Esophagus (tissue), 2 donors: ENCODE results near the gene GPX8. TPM values are rescaled to one million over a fixed set of nuclear protein-coding genes. Genes with fewer than 3 reads are reported as not detected.

Source experiments
- H3K27ac ChIP-seq, 2 donors: one replicate each; pipeline ENCODE4 v1.5.1; 2013; ENCODE audit warnings: low read depth in 2 of 2, mild to moderate bottlenecking in 2 of 2, inconsistent platforms in 1 of 2, low read length in 1 of 2, moderate library complexity in 1 of 2
- H3K27me3 ChIP-seq, 2 donors: one replicate each; pipeline ENCODE4 v1.6.1; 2013; ENCODE audit warnings: low read length in 2 of 2, control low read depth in 1 of 2, mild to moderate bottlenecking in 1 of 2; ENCODE audit not compliant: insufficient read depth in 2 of 2, control insufficient read depth in 1 of 2
- H3K36me3 ChIP-seq, 2 donors: one replicate each; pipeline ENCODE4 v1.6.1; 2013; ENCODE audit warnings: low read length in 1 of 2; ENCODE audit not compliant: control insufficient read depth in 2 of 2, insufficient read depth in 2 of 2
- H3K4me1 ChIP-seq, 2 donors: one replicate each; pipeline ENCODE4 v1.6.1; 2013; ENCODE audit warnings: low read length in 1 of 2; ENCODE audit not compliant: control insufficient read depth in 2 of 2, insufficient read depth in 2 of 2
- H3K4me3 ChIP-seq, 2 donors: one replicate each; pipeline ENCODE4 v1.5.1; 2013; ENCODE audit warnings: low read length in 2 of 2, mild to moderate bottlenecking in 2 of 2, low read depth in 1 of 2, moderate library complexity in 1 of 2
- H3K9me3 ChIP-seq, 2 donors: one replicate each; pipeline ENCODE4 v1.6.1; 2013; ENCODE audit warnings: mild to moderate bottlenecking in 2 of 2, low read depth in 1 of 2, low read length in 1 of 2, moderate library complexity in 1 of 2; ENCODE audit not compliant: control insufficient read depth in 2 of 2, insufficient read depth in 1 of 2
- WGBS, 2 donors: extraction: QIAGEN DNeasy Blood & Tissue Kit; methylation state at CpG; one replicate each; pipeline ENCODE4 v1.1.7; 2013; 5-methylcytosine and 5-hydroxymethylcytosine counted together
- polyA plus RNA-seq, 2 donors: library from polyadenylated mRNA; stranded (reverse); fragments of 200-250 nt; gene quantifications; one replicate each; pipeline ENCODE4 v1.2.3, GENCODE V29; 2013
- donor health status: healthy with polysubstance abuse.
- donor health status: Bipolar disorder and iron deficiency.

Gene GPX8
- polyA plus RNA-seq, 2 donors: 3.0 to 3.7 TPM

DNA sequence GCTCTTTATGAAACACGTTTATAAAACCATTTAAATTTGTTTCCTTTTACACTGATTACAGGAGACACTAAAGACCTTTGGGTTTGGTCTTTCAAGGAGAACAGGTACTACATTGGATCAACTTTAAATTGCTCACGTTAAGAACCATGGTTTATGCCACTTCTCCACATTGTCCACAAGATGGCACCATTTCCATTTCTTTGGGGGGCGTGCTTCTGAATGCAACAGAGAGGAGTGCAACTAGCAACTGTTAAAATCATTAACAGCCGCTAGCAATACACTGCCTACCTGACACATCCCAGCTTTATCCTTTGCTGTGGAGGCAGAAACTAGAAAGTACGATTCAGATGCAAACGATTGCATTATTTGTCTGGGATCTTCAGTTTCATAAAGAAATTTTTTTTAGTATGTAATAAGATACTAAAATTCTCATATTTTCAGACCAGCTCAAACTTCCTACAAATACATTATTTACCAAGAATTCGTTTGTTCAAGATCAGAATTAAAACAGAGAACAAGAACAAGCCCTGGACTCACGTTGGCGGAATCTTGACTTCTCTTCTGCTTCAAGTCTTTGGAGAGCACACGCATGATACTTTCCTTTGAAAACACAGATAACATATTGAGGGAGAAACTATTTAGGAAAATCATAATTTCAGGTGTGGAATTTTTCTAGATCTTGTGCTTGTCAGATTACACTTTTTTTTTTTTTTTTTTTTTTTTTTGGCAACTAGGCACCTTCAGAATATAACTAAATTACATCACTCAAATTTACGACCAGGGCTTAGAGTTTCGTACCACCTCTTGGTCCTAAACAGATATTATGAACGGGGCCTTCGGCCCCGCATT lies 12.3 kb downstream of the GPX8 start:
- peaks cover 7 to 9% of the 10 kb centered on the region in 2 donors for H3K4me1 ChIP-seq
- no peaks in the 10 kb centered on the region for H3K36me3 ChIP-seq
- H3K4me3 ChIP-seq: peak overlapping the region; percentile 22 to 64
- 5 to 6% methylated on average over 15 of the region's 15 CpGs for WGBS, 2 donors
- no peak overlapping the region for H3K27ac ChIP-seq
- H3K9me3 ChIP-seq: peaks cover 0 to 3% of the 10 kb centered on the region in 2 donors
- peaks cover 0 to 14% of the 10 kb centered on the region in 2 donors for H3K27me3 ChIP-seq

DNA sequence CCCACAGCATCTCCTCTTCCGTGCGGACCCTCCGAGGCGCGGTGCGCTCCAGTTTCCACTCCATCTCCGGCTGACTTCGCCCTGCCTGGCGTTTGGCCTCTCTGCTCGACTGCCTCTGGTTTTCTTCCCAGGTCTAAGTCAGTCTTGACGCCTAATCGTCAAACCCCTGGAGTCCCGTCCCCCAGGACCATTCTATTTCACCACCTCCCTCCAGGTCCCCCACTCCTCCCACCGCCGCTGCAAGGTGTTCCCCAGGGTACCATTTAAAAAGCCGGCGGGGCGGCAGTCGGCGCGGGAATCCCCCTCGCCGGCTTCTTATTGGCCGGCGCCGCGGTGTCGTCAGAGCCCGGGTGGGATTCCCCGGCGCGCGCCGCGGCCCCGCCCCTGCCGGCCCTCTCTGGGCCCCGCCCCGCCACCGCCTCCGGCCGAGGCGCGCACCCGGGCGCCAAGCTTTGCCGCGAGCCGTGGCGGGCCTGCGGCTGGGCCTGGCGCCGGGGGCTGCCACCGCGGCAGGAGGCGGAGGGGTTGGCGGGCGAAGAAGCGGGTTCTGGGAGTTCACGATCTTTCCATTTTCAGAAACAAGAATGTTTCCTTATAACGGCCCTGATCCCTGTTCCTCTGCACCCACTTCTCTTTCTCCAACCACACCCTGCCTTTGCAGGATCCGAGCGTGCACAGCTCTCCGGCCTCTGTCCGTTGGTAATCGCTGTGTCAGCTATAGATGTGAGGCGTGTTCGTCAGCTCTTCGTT lies 13.1 kb downstream of the GPX8 start, which contains the start of gene CDC20B:
Gene CDC20B, minus strand, starts transcription at position 241 of the 750 bp plus-strand sequence. Its CDS starts 177 bp downstream, at position 64.
- Histone ChIP-seq H3K27ac (no peak within 1 kb of the TSS), H3K4me3 (peak within 1 kb of the TSS; percentile 47 to 64), H3K36me3 (no peaks in the 10 kb centered on the region), H3K27me3 (peaks cover 0 to 14% of the 10 kb centered on the region in 2 donors), H3K4me1 (peaks cover 7 to 9% of the 10 kb centered on the region in 2 donors), H3K9me3 (peaks cover 0 to 3% of the 10 kb centered on the region in 2 donors)
- 0% methylated on average over 53 to 69 of the region's 69 CpGs for WGBS, 2 donors

DNA sequence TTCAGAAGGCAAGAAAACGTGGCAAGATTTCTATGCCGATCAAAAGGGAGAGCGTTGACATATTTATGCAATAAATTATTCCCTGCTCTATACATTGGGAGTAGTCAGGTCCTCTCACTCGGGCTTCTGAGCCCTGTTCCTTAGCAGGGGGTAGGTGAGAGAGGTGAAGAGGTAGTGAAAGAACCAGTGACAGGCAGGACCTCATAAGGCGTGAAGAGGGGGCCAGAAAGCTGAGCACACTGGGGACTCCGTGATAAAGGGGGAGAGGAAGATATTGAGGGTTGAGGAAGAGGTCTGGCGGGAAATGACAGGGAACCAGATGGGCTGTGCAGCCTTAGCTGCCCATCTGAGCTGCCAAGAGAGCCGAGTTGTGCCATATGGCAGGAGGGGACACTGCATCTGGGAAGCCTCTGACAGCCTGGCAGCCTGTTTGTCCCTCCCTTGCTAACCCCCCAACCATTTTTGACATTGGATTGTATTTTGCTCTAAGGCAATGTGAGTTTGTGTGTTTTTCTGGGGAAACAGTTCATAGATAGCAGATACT lies 13.8 kb downstream of the GPX8 start:
- no peak overlapping the region for H3K27ac ChIP-seq
- H3K27me3 ChIP-seq: peaks cover 0 to 14% of the 10 kb centered on the region in 2 donors
- peaks cover 7 to 9% of the 10 kb centered on the region in 2 donors for H3K4me1 ChIP-seq
- H3K9me3 ChIP-seq: peaks cover 0 to 3% of the 10 kb centered on the region in 2 donors
- no peaks in the 10 kb centered on the region for H3K36me3 ChIP-seq
- H3K4me3 ChIP-seq: peak overlapping the region in 1 of 2 donors; percentile 64
- 14 to 15% methylated on average over 8 of the region's 8 CpGs for WGBS, 2 donors

- Histone ChIP-seq H3K4me1 (peaks cover 7 to 9% of the 10 kb centered on the region in 2 donors), H3K4me3 (no peak overlapping the region), H3K36me3 (no peaks in the 10 kb centered on the region), H3K27me3 (peaks cover 0 to 12% of the 10 kb centered on the region in 2 donors), H3K9me3 (peaks cover 0 to 3% of the 10 kb centered on the region in 2 donors), H3K27ac (no peak overlapping the region)
- WGBS, 2 donors: 12 to 16% methylated on average over 7 of the region's 7 CpGs
Measured at GRCh38 chr5:55175781-55176175, 15.8 kb downstream of the GPX8 start.

- Histone ChIP-seq H3K36me3 (no peaks in the 10 kb centered on the region), H3K4me3 (peak overlapping the region; percentile 14 to 42), H3K9me3 (peaks cover 0 to 3% of the 10 kb centered on the region in 2 donors), H3K4me1 (peaks cover 7 to 9% of the 10 kb centered on the region in 2 donors), H3K27ac (no peak overlapping the region), H3K27me3 (peaks cover 0 to 12% of the 10 kb centered on the region in 2 donors)
- 2 to 3% methylated on average over 44 of the region's 44 CpGs for WGBS, 2 donors
Measured at GRCh38 chr5:55176176-55176818, 16.3 kb downstream of the GPX8 start.

DNA sequence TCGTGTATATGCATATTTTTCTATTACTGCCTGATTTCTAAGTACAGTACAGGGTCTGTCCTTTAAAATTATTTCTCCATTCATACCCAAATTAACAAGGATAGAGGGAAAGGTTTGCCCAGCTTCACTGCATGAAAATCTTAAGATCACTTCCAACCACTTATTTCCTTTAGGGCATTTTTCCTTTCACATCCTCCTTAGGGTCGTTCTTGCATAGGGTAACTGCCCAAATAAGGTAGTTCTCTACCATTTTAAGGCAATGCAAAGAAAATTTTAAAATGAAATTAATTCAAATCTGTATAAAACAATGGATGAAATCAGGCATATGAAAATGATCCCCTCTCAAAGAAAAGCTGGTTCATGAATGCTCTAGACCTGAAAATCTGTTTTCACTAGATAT lies 17.1 kb downstream of the GPX8 start:
- WGBS, 2 donors: 11 to 22% methylated on average over 2 of the region's 2 CpGs

GRCh38 chr5:55180016-55180415 lies 20.0 kb downstream of the GPX8 start:
- H3K4me3 ChIP-seq: no peak overlapping the region
- peaks cover 0 to 12% of the 10 kb centered on the region in 2 donors for H3K27me3 ChIP-seq
- H3K4me1 ChIP-seq: peaks cover 3% of the 10 kb centered on the region in 2 donors
- H3K9me3 ChIP-seq: peaks cover 0 to 3% of the 10 kb centered on the region in 2 donors
- 64 to 70% methylated on average over 1 of the region's 1 CpG for WGBS, 2 donors
- H3K36me3 ChIP-seq: no peaks in the 10 kb centered on the region
- no peak overlapping the region for H3K27ac ChIP-seq

More for the DNA sequence above, 17.1 kb downstream of the GPX8 start:
- Histone ChIP-seq H3K27me3 (peaks cover 0 to 12% of the 10 kb centered on the region in 2 donors), H3K4me3 (no peak overlapping the region), H3K9me3 (peaks cover 0 to 3% of the 10 kb centered on the region in 2 donors), H3K4me1 (peaks cover 7 to 9% of the 10 kb centered on the region in 2 donors), H3K36me3 (no peaks in the 10 kb centered on the region), H3K27ac (no peak overlapping the region)

DNA sequence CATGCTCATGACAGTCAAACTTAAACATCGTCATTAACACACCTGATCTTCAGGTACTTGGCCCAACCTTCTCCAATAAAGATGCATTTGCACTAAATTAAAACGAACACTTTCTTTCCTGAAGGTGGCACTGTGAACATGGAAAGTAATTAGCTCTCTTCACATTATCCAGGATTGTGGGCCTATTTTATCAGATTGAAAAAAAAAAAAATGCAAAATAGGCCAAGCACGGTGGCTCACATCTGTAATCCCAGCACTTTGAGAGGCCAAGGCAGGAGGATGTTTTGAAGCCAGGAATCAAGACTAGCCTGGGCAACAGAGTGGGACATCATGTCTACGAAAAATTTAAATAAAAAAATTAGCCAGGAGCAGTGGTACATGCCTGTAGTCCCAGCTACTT lies 27.4 kb downstream of the GPX8 start:
- Histone ChIP-seq H3K36me3 (no peaks in the 10 kb centered on the region), H3K9me3 (no peaks in the 10 kb centered on the region), H3K4me3 (no peak overlapping the region), H3K4me1 (no peaks in the 10 kb centered on the region), H3K27ac (no peak overlapping the region), H3K27me3 (no peaks in the 10 kb centered on the region)
- WGBS, 2 donors: 42 to 43% methylated on average over 4 of the region's 4 CpGs
